ENCODE results near the gene TEAD2.

DNA sequence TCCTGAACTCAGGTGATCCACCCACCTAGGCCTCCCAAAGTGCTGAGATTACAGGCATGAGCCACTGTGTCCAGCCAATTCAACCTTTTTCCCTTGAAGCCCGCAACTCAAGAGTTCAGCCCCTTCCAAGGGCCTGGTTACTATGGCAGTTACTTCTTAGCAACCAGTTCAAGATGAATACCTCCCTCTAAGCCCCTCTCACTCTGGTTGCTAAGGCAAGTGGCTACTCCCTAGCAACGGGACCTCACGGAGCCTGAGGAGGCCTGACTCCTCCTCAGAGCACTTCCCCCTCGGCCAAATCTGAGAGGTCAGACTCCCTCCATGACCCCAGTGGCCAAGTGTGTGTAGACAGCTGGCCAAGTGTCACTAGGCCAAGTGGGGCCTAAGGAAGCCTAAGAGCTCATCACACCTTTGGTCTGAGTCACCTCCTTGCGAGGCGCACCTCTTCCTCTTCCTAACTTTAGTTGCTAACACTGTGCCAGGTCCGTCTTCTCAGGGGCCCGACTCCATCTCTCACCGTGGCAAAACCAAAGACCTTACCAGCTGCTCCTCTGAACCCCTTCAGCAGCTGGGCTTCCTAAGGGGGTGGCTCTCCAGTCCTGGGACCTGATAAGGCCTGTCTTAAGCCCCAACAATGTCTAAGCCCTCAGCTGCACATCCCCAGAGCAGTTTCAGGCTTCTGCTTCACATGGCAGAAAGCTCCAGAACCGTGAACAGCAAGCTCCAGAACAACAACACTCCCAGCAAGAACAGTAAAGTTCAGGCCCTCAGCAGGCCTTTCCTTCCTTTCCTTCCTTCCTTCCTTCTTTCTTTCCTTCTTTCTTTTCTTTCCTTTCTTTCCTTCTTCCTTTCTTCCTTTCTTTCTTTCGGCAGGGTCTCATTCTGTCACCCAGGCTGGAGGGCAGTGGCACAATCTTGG, 17.5 kb downstream of the TEAD2 start:
- TF ChIP-seq, protein P1, sequence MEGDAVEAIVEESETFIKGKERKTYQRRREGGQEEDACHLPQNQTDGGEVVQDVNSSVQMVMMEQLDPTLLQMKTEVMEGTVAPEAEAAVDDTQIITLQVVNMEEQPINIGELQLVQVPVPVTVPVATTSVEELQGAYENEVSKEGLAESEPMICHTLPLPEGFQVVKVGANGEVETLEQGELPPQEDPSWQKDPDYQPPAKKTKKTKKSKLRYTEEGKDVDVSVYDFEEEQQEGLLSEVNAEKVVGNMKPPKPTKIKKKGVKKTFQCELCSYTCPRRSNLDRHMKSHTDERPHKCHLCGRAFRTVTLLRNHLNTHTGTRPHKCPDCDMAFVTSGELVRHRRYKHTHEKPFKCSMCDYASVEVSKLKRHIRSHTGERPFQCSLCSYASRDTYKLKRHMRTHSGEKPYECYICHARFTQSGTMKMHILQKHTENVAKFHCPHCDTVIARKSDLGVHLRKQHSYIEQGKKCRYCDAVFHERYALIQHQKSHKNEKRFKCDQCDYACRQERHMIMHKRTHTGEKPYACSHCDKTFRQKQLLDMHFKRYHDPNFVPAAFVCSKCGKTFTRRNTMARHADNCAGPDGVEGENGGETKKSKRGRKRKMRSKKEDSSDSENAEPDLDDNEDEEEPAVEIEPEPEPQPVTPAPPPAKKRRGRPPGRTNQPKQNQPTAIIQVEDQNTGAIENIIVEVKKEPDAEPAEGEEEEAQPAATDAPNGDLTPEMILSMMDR (IDR thresholded peaks at IDR 0.05; ENCODE audit: low read depth, low read length): no peak
- no peak for TF ChIP-seq MYC (IDR thresholded peaks at IDR 0.05; ENCODE audit: low read depth, low read length)
